OCI-LY1 (cell line): ENCODE results near the gene CDAN1.
"Not testable (repeated sequence)": the region's sequence is repeated elsewhere in the genome, so short reads cannot be mapped to it uniquely, and the experiment has no call there.

Source experiments
- EZH2 ChIP-seq: fragments of 200-600 bp; sonication (generic), shearing (Covaris generic); IDR thresholded peaks from 2 replicates; pipeline ENCODE4 v1.8.0; 2017; ENCODE audit warnings: borderline replicate concordance, mixed run types, mild to moderate bottlenecking, antibody characterized with exemption, low read length, moderate library complexity, mixed read lengths
- TF ChIP-seq, protein P1 (sequence below): fragments of 200-600 bp; sonication (generic), shearing (Covaris generic); IDR thresholded peaks from 2 replicates; pipeline ENCODE4 v1.5.1; 2017; ENCODE audit warnings: mild to moderate bottlenecking, antibody characterized with exemption, low read length, moderate library complexity, mixed read lengths

DNA sequence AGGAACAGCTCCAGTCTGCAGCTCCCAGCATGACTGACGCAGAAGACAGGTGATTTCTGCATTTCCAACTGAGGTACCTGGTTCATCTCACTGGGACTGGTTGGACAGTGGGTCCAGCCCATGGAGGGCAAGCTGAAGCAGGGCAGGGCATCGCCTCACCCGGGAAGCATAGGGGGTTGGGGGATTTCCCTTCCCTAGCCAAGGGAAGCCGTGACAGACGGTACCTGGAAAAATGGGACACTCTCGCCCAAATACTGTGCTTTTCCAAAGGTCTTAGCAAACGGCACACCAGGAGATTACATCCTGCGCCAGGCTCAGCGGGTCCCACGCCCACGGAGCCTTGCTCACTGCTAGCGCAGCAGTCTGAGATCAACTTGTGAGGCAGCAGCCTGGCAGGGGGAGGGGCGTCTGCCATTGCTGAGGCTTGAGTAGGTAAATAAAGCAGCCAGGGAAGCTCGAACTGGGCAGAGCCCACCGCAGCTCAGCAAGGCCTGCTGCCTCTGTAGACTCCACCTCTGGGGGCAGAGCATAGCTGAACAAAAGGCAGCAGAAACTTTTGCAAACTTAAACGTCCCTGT is 27.3 kb upstream of the CDAN1 start:
- TF ChIP-seq, protein P1, sequence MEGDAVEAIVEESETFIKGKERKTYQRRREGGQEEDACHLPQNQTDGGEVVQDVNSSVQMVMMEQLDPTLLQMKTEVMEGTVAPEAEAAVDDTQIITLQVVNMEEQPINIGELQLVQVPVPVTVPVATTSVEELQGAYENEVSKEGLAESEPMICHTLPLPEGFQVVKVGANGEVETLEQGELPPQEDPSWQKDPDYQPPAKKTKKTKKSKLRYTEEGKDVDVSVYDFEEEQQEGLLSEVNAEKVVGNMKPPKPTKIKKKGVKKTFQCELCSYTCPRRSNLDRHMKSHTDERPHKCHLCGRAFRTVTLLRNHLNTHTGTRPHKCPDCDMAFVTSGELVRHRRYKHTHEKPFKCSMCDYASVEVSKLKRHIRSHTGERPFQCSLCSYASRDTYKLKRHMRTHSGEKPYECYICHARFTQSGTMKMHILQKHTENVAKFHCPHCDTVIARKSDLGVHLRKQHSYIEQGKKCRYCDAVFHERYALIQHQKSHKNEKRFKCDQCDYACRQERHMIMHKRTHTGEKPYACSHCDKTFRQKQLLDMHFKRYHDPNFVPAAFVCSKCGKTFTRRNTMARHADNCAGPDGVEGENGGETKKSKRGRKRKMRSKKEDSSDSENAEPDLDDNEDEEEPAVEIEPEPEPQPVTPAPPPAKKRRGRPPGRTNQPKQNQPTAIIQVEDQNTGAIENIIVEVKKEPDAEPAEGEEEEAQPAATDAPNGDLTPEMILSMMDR, result not testable (repeated sequence)
- TF ChIP-seq EZH2, result not testable (repeated sequence)
